Right forelimb (tissue), 1 donor: ENCODE results near the gene ZNF189.
A peak's percentile ranks its signal among the peaks of the same experiment; 100 is the strongest.

Experiments
- DNase-seq: peaks from one replicate; pipeline ENCODE4 v3.0.0-alpha.2; 2018

Gene ZNF189

GRCh38 chr9:101421653-101422065 lies 23.0 kb downstream of the ZNF189 start:
- no peak for DNase-seq

GRCh38 chr9:101427358-101427757 lies 28.7 kb downstream of the ZNF189 start:
- DNase-seq = no peak

- DNase-seq = no peak
These were observed 29.5 kb downstream of the ZNF189 start for GRCh38 chr9:101427957-101428655.

GRCh38 chr9:101428909-101429308 lies 30.3 kb downstream of the ZNF189 start:
- DNase-seq = no peak

- DNase-seq = no peak
These were observed 31.1 kb downstream of the ZNF189 start for GRCh38 chr9:101429736-101430135.

GRCh38 chr9:101432171-101432570 lies 33.5 kb downstream of the ZNF189 start:
- no peak for DNase-seq

- no peak for DNase-seq
These were observed 34.1 kb downstream of the ZNF189 start for GRCh38 chr9:101432740-101433139.

- no peak for DNase-seq
These were observed 34.6 kb downstream of the ZNF189 start for GRCh38 chr9:101433229-101433628.

GRCh38 chr9:101434998-101435397 lies 36.3 kb downstream of the ZNF189 start:
- no peak for DNase-seq

- DNase-seq = no peak
These were observed 37.0 kb downstream of the ZNF189 start, which contains the start of gene ALDOB for GRCh38 chr9:101435601-101436079. Gene ALDOB, minus strand, starts transcription at chr9:101435774. Its CDS starts 4,887 bp downstream, at chr9:101430887.

- DNase-seq = no peak
These were observed 39.2 kb downstream of the ZNF189 start for GRCh38 chr9:101437806-101438232.

- no peak for DNase-seq
These were observed 39.9 kb downstream of the ZNF189 start for GRCh38 chr9:101438523-101438922.

- no peak for DNase-seq
These were observed 42.1 kb downstream of the ZNF189 start for GRCh38 chr9:101440714-101441230.

- no peak for DNase-seq
These were observed 43.7 kb downstream of the ZNF189 start for GRCh38 chr9:101442318-101442717.

GRCh38 chr9:101442736-101443135 lies 44.1 kb downstream of the ZNF189 start:
- no peak for DNase-seq

- no peak for DNase-seq
These were observed 44.7 kb downstream of the ZNF189 start for GRCh38 chr9:101443364-101443771.

- no peak for DNase-seq
These were observed 46.8 kb downstream of the ZNF189 start for GRCh38 chr9:101445353-101446029.

- no peak for DNase-seq
These were observed 48.1 kb downstream of the ZNF189 start for GRCh38 chr9:101446732-101447131.

GRCh38 chr9:101448680-101449070 lies 50.0 kb downstream of the ZNF189 start:
- DNase-seq = no peak

- DNase-seq = peak; percentile 71
These were observed 50.5 kb downstream of the ZNF189 start for GRCh38 chr9:101449071-101449721.

GRCh38 chr9:101450931-101451330 lies 52.3 kb downstream of the ZNF189 start:
- no peak for DNase-seq

- no peak for DNase-seq
These were observed 52.8 kb downstream of the ZNF189 start for GRCh38 chr9:101451498-101451897.

- no peak for DNase-seq
These were observed 55.3 kb downstream of the ZNF189 start for GRCh38 chr9:101453776-101454570.
